ENCODE results near the gene CDCA7L.

- TF ChIP-seq CTCF (IDR thresholded peaks at IDR 0.05; ENCODE audit: low read length) = no peak
- TF ChIP-seq EZH2 (optimal IDR thresholded peaks at IDR 0.05; ENCODE audit: low read depth, low read length) = no peak
Measured at GRCh38 chr7:21962677-21963076, 17.0 kb upstream of the CDCA7L start.
